A673 (cell line): Measurements from ENCODE around the gene GBE1. TPM values are rescaled to one million over a fixed set of nuclear protein-coding genes. Genes with fewer than 3 reads are reported as not detected.

Experiments
- BruUV-seq: library from RNA; stranded (reverse); fragments of 400-500 nt; replicated peaks from 2 replicates; lab custom pipeline; 2021; lab: Mats Ljungman, UMichigan
- CTCF ChIA-PET: fragments of 300-600 bp; sonication (Branson Sonifier 250); formaldehyde crosslinking; loops from one replicate; lab custom pipeline; 2022; ENCODE audit warnings: antibody characterized with exemption; lab: Charles Lee
- POLR2A ChIA-PET: fragments of 300-600 bp; sonication (Branson Sonifier 250); formaldehyde crosslinking; loops from one replicate; lab custom pipeline; 2022; ENCODE audit warnings: antibody characterized with exemption; ENCODE audit not compliant: low non-redundant PET; lab: Charles Lee
- DNase-seq: peaks from one replicate; pipeline ENCODE4 v3.0.0-alpha.2; 2015; ENCODE audit warnings: low spot score
- H3K27ac ChIP-seq: fragments of 200-600 bp; sonication (generic); 2 replicates; pipeline ENCODE4 v1.5.1; 2016; ENCODE audit warnings: mixed run types, low read depth, mild to moderate bottlenecking, mixed read lengths, antibody characterized with exemption, low read length; ENCODE audit not compliant: poor library complexity, severe bottlenecking
- H3K27me3 ChIP-seq: fragments of 200-600 bp; sonication (generic); replicated peaks from 2 replicates; pipeline ENCODE4 v1.6.1; 2017; ENCODE audit warnings: mixed run types, low read depth, mild to moderate bottlenecking, mixed read lengths, antibody characterized with exemption, low read length; ENCODE audit not compliant: insufficient read depth, poor library complexity
- H3K36me3 ChIP-seq: fragments of 200-600 bp; sonication (generic); 2 replicates; pipeline ENCODE4 v1.6.1; 2016; ENCODE audit warnings: mixed run types, mild to moderate bottlenecking, mixed read lengths, antibody characterized with exemption, low read length; ENCODE audit not compliant: insufficient read depth, poor library complexity, severe bottlenecking
- H3K4me1 ChIP-seq: fragments of 200-600 bp; sonication (generic); 2 replicates; pipeline ENCODE4 v1.6.1; 2017; ENCODE audit warnings: mixed run types, mild to moderate bottlenecking, mixed read lengths, antibody characterized with exemption, low read length; ENCODE audit not compliant: insufficient read depth, poor library complexity, severe bottlenecking
- H3K4me3 ChIP-seq: fragments of 200-600 bp; sonication (generic); 2 replicates; pipeline ENCODE4 v1.5.1; 2016; ENCODE audit warnings: low read depth, mixed run types, mild to moderate bottlenecking, mixed read lengths, low read length; ENCODE audit not compliant: poor library complexity, severe bottlenecking
- H3K9me3 ChIP-seq: fragments of 200-600 bp; sonication (generic); 2 replicates; pipeline ENCODE4 v1.6.1; 2016; ENCODE audit warnings: mixed run types, low read depth, mild to moderate bottlenecking, mixed read lengths, antibody characterized with exemption, low read length; ENCODE audit not compliant: poor library complexity, severe bottlenecking
- CTCF ChIP-seq: fragments of 300-800, 200-600 bp; sonication (generic); conservative IDR thresholded peaks from 2 replicates; pipeline ENCODE4 v1.5.1; 2017; ENCODE audit warnings: low read depth, mild to moderate bottlenecking, antibody characterized with exemption, low read length, moderate library complexity, mixed read lengths
- EZH2 ChIP-seq: fragments of 200-600 bp; sonication (generic); IDR thresholded peaks from 2 replicates; pipeline ENCODE4 v1.6.1; 2017; ENCODE audit warnings: borderline replicate concordance, low read depth, mild to moderate bottlenecking, mixed read lengths, antibody characterized with exemption, low read length; ENCODE audit not compliant: poor library complexity, severe bottlenecking
- intact Hi-C: fragments of 100-400 bp; cut with micrococcal nuclease; formaldehyde crosslinking; loops from one replicate; pipeline ENCODE4 v1.10.0; 2022; ENCODE audit not compliant: unreplicated experiment
- total RNA-seq: library from RNA; stranded (reverse); gene quantifications from 2 replicates; pipeline ENCODE4 v1.2.3, GENCODE V29; 2021

The GBE1 gene
- total RNA-seq, 1 experiment from 2014 or later: 8.2 TPM

GRCh38 chr3:81689617-81690016 is 71.8 kb downstream of the GBE1 start:
- no peaks in the 10 kb centered on the region for H3K36me3 ChIP-seq
- BruUV-seq: no TSS peak
- TF ChIP-seq EZH2: no peak
- H3K27me3 ChIP-seq: no peaks in the 10 kb centered on the region
- POLR2A ChIA-PET: no interaction called here
- intact Hi-C loops: no loop called here
- H3K4me3 ChIP-seq: no peak overlapping the region
- no peaks in the 10 kb centered on the region for H3K4me1 ChIP-seq
- H3K27ac ChIP-seq: no peak overlapping the region
- CTCF ChIA-PET: no interaction called here
- no peak for DNase-seq
- no peaks in the 10 kb centered on the region for H3K9me3 ChIP-seq

GRCh38 chr3:81684751-81685395 is 76.6 kb downstream of the GBE1 start:
- Histone ChIP-seq H3K4me3 (no peak overlapping the region), H3K4me1 (no peaks in the 10 kb centered on the region), H3K27me3 (no peaks in the 10 kb centered on the region), H3K9me3 (no peaks in the 10 kb centered on the region), H3K36me3 (no peaks in the 10 kb centered on the region), H3K27ac (no peak overlapping the region)
- CTCF ChIA-PET: no interaction called here
- POLR2A ChIA-PET: no interaction called here
- no peak for TF ChIP-seq CTCF
- TF ChIP-seq EZH2: no peak
- intact Hi-C loops: no loop called here
- DNase-seq: no peak
- BruUV-seq: no TSS peak

GRCh38 chr3:81676706-81677456 is 84.6 kb downstream of the GBE1 start:
- POLR2A ChIA-PET: no interaction called here
- no TSS peak for BruUV-seq
- Histone ChIP-seq H3K9me3 (no peaks in the 10 kb centered on the region), H3K36me3 (no peaks in the 10 kb centered on the region), H3K27me3 (no peaks in the 10 kb centered on the region), H3K27ac (no peak overlapping the region), H3K4me1 (no peaks in the 10 kb centered on the region), H3K4me3 (no peak overlapping the region)
- TF ChIP-seq EZH2 (no peak), CTCF (no peak)
- CTCF ChIA-PET: no interaction called here
- intact Hi-C loops: loop anchor here (5.0 kb wide), 1 partner anchor 85 kb away; the partner anchor contains the start of gene GBE1
- DNase-seq: no peak
